ENCODE measurements around the gene ABCB11. TPM values are rescaled to one million over a fixed set of nuclear protein-coding genes. Genes with fewer than 3 reads are reported as not detected.

The ABCB11 gene
- total and polyA plus RNA-seq, 2 donors from 2014 or later, result 0.03 TPM; not detected in 1

- no peaks in the 10 kb centered on the region for H3K27me3 ChIP-seq (ENCODE audit: control insufficient read depth, insufficient read depth, low read length)
- no peak overlapping the region for H3K27ac ChIP-seq (ENCODE audit: low read depth in 2 of 2, low read length in 2 of 2)
- no peaks in the 10 kb centered on the region for H3K36me3 ChIP-seq (ENCODE audit: control insufficient read depth in 2 of 3, insufficient read depth in 3 of 3, low read length in 3 of 3)
- intact Hi-C loops (cut with DNase I), result loop anchor here (10.0 kb wide), 2 partner anchors 136 to 566 kb away; no protein-coding TSS in a partner anchor
- no peak for FAIRE-seq
- peaks cover 0 to under 1% (median 0%) of the 10 kb centered on the region in 3 donors for H3K9me3 ChIP-seq (ENCODE audit: control insufficient read depth in 2 of 3, insufficient read depth in 1 of 3, low read length in 3 of 3)
- no peaks in the 10 kb centered on the region for H3K4me1 ChIP-seq (ENCODE audit: control insufficient read depth in 2 of 3, insufficient read depth in 2 of 3, low read depth in 1 of 3, low read length in 3 of 3)
- DNase-seq, result no peak
- TF ChIP-seq CTCF (IDR thresholded peaks at IDR 0.05; ENCODE audit: borderline replicate concordance, extremely low read depth, insufficient read depth), result no peak
- no peak overlapping the region for H3K4me3 ChIP-seq (ENCODE audit: low read length in 3 of 3)
- no peak overlapping the region for H3K9ac ChIP-seq (ENCODE audit: low read length in 3 of 3)
These were observed 120.8 kb downstream of the ABCB11 start for GRCh38 chr2:168910330-168910729.

DNA sequence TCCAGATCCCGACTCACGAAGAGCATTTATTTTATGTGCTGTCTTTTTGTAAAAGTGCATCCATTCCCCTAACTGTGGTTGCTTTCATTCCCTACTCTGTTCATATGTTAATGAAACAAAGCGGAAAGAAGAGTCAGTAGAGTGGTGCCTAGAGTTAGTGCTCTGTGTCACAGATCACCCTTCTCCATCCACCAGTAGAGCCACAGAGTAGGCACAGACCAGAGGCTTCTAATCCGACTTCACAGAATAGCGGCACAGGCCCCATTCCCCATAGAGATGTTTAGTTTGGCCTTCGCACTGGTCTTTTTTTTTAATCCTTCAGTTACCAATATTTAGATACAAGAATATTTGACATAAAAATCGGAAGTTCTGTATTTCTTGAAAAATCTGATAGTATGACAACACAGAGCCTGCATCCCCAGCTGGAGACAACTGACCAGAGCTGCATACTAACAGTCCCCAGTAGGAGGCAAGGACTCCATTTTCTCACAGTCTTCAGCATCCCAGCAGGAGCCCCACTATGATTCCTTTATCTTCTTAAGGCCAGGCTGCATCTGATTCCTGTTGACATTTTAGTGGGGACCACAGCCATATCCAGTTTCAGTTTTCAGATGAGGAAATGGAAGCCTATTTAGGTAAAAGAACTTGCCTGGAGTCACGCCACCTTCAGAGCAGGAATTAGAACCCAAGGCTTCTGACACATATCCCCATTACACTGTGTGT, 123.0 kb downstream of the ABCB11 start:
- FAIRE-seq, result no peak
- intact Hi-C loops (cut with DNase I), result no loop called here
- H3K4me3 ChIP-seq (ENCODE audit: low read length in 3 of 3), result no peak overlapping the region

DNA sequence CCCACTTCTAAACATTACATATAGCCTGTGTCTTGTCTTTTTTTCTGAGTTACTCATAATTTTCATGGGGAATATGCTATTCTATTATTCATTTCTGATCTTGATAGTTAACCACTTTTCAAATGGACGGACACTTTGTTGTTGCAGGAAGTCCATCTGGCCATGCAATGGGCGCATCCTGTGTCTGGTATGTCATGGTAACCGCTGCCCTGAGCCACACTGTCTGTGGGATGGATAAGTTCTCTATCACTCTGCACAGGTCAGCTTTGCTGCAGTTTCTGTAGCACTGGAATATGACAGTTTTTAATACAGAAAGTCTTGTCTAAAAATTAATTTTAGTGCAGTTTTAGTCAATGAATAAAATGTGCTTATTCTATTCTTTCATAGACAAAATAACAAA, 126.8 kb downstream of the ABCB11 start:
- no peak for TF ChIP-seq CTCF (IDR thresholded peaks at IDR 0.05; ENCODE audit: borderline replicate concordance, extremely low read depth, insufficient read depth)
- FAIRE-seq, result no peak

More for the DNA sequence above, 123.0 kb downstream of the ABCB11 start:
- Histone ChIP-seq H3K36me3 (ENCODE audit: control insufficient read depth in 2 of 3, insufficient read depth in 3 of 3, low read length in 3 of 3) (no peaks in the 10 kb centered on the region), H3K27ac (ENCODE audit: low read depth in 2 of 2, low read length in 2 of 2) (no peak overlapping the region), H3K4me1 (ENCODE audit: control insufficient read depth in 2 of 3, insufficient read depth in 2 of 3, low read depth in 1 of 3, low read length in 3 of 3) (no peaks in the 10 kb centered on the region), H3K27me3 (ENCODE audit: control insufficient read depth, insufficient read depth, low read length) (no peaks in the 10 kb centered on the region), H3K9me3 (ENCODE audit: control insufficient read depth in 2 of 3, insufficient read depth in 1 of 3, low read length in 3 of 3) (no peaks in the 10 kb centered on the region), H3K9ac (ENCODE audit: low read length in 3 of 3) (no peak overlapping the region)
- TF ChIP-seq CTCF (IDR thresholded peaks at IDR 0.05; ENCODE audit: borderline replicate concordance, extremely low read depth, insufficient read depth), result no peak
- no peak for DNase-seq

More for the DNA sequence above, 126.8 kb downstream of the ABCB11 start:
- Histone ChIP-seq H3K27ac (ENCODE audit: low read depth in 2 of 2, low read length in 2 of 2) (no peak overlapping the region), H3K9ac (ENCODE audit: low read length in 3 of 3) (no peak overlapping the region), H3K4me3 (ENCODE audit: low read length in 3 of 3) (no peak overlapping the region), H3K36me3 (ENCODE audit: control insufficient read depth in 2 of 3, insufficient read depth in 3 of 3, low read length in 3 of 3) (no peaks in the 10 kb centered on the region), H3K4me1 (ENCODE audit: control insufficient read depth in 2 of 3, insufficient read depth in 2 of 3, low read depth in 1 of 3, low read length in 3 of 3) (no peaks in the 10 kb centered on the region), H3K9me3 (ENCODE audit: control insufficient read depth in 2 of 3, insufficient read depth in 1 of 3, low read length in 3 of 3) (no peaks in the 10 kb centered on the region), H3K27me3 (ENCODE audit: control insufficient read depth, insufficient read depth, low read length) (no peaks in the 10 kb centered on the region)
- intact Hi-C loops (cut with DNase I), result no loop called here
- no peak for DNase-seq

Measured in kidney (tissue), 14 donors.